K562 (cell line): ENCODE data around the gene TMEM184B.

Experiments
- ATF4 ChIP-seq: fragments of 450-650 bp; formaldehyde crosslinking; IDR thresholded peaks from 2 replicates; pipeline ENCODE4 v1.4.0; 2022; ENCODE audit warnings: mild to moderate bottlenecking, moderate library complexity
- CEBPB ChIP-seq: fragments of 450-650 bp; IDR thresholded peaks from 2 replicates; pipeline ENCODE4 v1.6.1; 2016; ENCODE audit warnings: missing genetic modification characterization, missing compliant biosample characterization
- KLF16 ChIP-seq: IDR thresholded peaks from 2 replicates; pipeline ENCODE4 v1.6.1; 2016; ENCODE audit warnings: antibody characterized with exemption
- MXI1 ChIP-seq: IDR thresholded peaks from 2 replicates; pipeline ENCODE4 v1.6.1; 2011; ENCODE audit warnings: low read depth, mild to moderate bottlenecking, improper control_type of control experiment, low read length
- RAD51 ChIP-seq: fragments of 450-650 bp; IDR thresholded peaks from 2 replicates; pipeline ENCODE4 v1.7.1; 2016; ENCODE audit warnings: low read depth, mild to moderate bottlenecking, borderline replicate concordance
- TCF7L2 ChIP-seq: fragments of 150-350 bp; IDR thresholded peaks from 2 replicates; pipeline ENCODE4 v1.6.1; 2016; ENCODE audit warnings: low read depth, mild to moderate bottlenecking, low read length, moderate library complexity
- U2AF1 ChIP-seq: fragments of 200-400 bp; formaldehyde crosslinking; optimal IDR thresholded peaks from 2 replicates; pipeline ENCODE3; 2017; ENCODE audit warnings: mild to moderate bottlenecking, low read depth, low read length, moderate library complexity

- no peak for TF ChIP-seq MXI1
- TF ChIP-seq CEBPB (tag), result no peak
- TF ChIP-seq U2AF1, result no peak
- no peak for TF ChIP-seq RAD51
- TF ChIP-seq KLF16, result no peak
- no peak for TF ChIP-seq ATF4
- TF ChIP-seq TCF7L2, result no peak
Observed at GRCh38 chr22:38284042-38284402, 11.2 kb upstream of the TMEM184B start.
